Stomach (tissue), 19 donors: ENCODE results near the gene ILK. TPM values are rescaled to one million over a fixed set of nuclear protein-coding genes. Genes with fewer than 3 reads are reported as not detected.

Experiments used
- DNase-seq, 2 donors: peaks; one replicate each; pipeline versions ENCODE4 v3.0.0 to v3.0.0-alpha.2; 2013 to 2019
- H3K27ac ChIP-seq, 5 donors: fragments of 200-600 bp in 4 of 5; sonication (generic) in 4 of 5; one replicate each; pipeline ENCODE4 v1.5.1; 2013 to 2019; ENCODE audit warnings: mild to moderate bottlenecking in 1 of 5, moderate library complexity in 1 of 5
- H3K27me3 ChIP-seq, 3 donors: fragments of 200-600 bp; sonication (generic); one replicate each; pipeline ENCODE4 v1.5.1; 2017 to 2019; ENCODE audit warnings: mixed run types in 1 of 3
- H3K36me3 ChIP-seq, 4 donors: fragments of 200-600 bp; sonication (generic); 1 replicate in 3 of 4; 2 replicates in 1 of 4; pipeline ENCODE4 v1.5.1; 2016 to 2019
- H3K4me1 ChIP-seq, 4 donors: fragments of 200-600 bp; sonication (generic); one replicate each; pipeline ENCODE4 v1.5.1; 2016 to 2019
- H3K4me3 ChIP-seq, 4 donors: fragments of 200-600 bp; sonication (generic) in 3 of 4; one replicate each; pipeline ENCODE4 v1.5.1; 2016 to 2019; ENCODE audit warnings: mild to moderate bottlenecking in 1 of 4
- H3K9me3 ChIP-seq, 4 donors: fragments of 200-600 bp; sonication (generic); one replicate each; pipeline ENCODE4 v1.5.1; 2016 to 2019
- CTCF ChIP-seq, 7 experiments: fragments of 450-650 bp in 4 of 7; fragments of 200-600 bp in 3 of 7; sonication (generic) in 3 of 7; IDR thresholded peaks; one replicate each; pipeline ENCODE4 v1.5.1; 2016 to 2019; ENCODE audit warnings: antibody characterized with exemption in 7 of 7, control low read depth in 2 of 7, mild to moderate bottlenecking in 1 of 7
- EP300 ChIP-seq: sonication (generic); formaldehyde crosslinking; IDR thresholded peaks from one replicate; pipeline ENCODE4 v1.6.1; 2017; ENCODE audit warnings: antibody characterized with exemption
- POLR2A ChIP-seq, 4 donors: fragments of 450-650 bp; IDR thresholded peaks; one replicate each; pipeline ENCODE4 v1.6.1; 2016; ENCODE audit warnings: antibody characterized with exemption in 4 of 4, control low read depth in 2 of 4, mild to moderate bottlenecking in 1 of 4, moderate library complexity in 1 of 4
- POLR2AphosphoS5 ChIP-seq, 3 donors: sonication (generic); formaldehyde crosslinking; IDR thresholded peaks; one replicate each; pipeline ENCODE4 v1.6.1; 2016; ENCODE audit warnings: antibody characterized with exemption in 3 of 3
- WGBS, 5 donors: extraction: QIAGEN DNeasy Blood & Tissue Kit in 3 of 5; methylation state at CpG; one replicate each; pipeline versions ENCODE4 v1.1.5 to v1.1.7; 2013 to 2018; 5-methylcytosine and 5-hydroxymethylcytosine counted together
- intact Hi-C: fragments of 100-400 bp; cut with DNase I; formaldehyde crosslinking; loops from one replicate; pipeline ENCODE4 v1.15.1; 2023; ENCODE audit warnings: low total_unique reads
- long read RNA-seq, 10 donors: transcript quantifications; one replicate each; lab custom pipeline, GENCODE V29; 2026
- polyA plus RNA-seq, 3 donors: library from polyadenylated mRNA; stranded (reverse); fragments of 200-250 nt; gene quantifications; one replicate each; pipeline ENCODE4 v1.2.3, GENCODE V29; 2013
- total RNA-seq, 5 donors: library from RNA; depleted of rRNA; stranded (reverse); fragments of >200 nt; gene quantifications; one replicate each; pipeline versions ENCODE4 v1.1.0 to v1.2.3, GENCODE V29; 2014 to 2016
- donor health status: healthy with polysubstance abuse.
- donor health status: Bipolar disorder and iron deficiency.
- donor health status: healthy.

Gene ILK
- total RNA-seq (100 to 1,000 TPM in 4 of 5 donors, 10 to 100 TPM in 1; 60.0 to 308 (median 123) TPM), polyA plus RNA-seq (100 to 1,000 TPM; 123 to 138 (median 124) TPM)
- long read RNA-seq, donor 1, transcript ILK-201 (13 exons, 1,802 nt): minor isoform, 7 of 50 reads
- long read RNA-seq, donor 1, transcript ILK-202 (12 exons, 2,074 nt): minor isoform, 8 of 50 reads
- long read RNA-seq, donor 1, transcript ILK-203 (13 exons, 1,692 nt): major isoform, 14 of 50 reads
- long read RNA-seq, donor 1, partial matches to known transcripts: 21 of 50 reads
- long read RNA-seq, donor 1, other reads (novel, unspliced or antisense): 0 of 50 reads
- long read RNA-seq, donor 2, transcript ILK-203 (13 exons, 1,692 nt): major isoform, 39 of 189 reads
- long read RNA-seq, donor 2, transcript ILK-201 (13 exons, 1,802 nt): minor isoform, 6 of 189 reads
- long read RNA-seq, donor 2, transcript ILK-202 (12 exons, 2,074 nt): minor isoform, 11 of 189 reads
- long read RNA-seq, donor 2, partial matches to known transcripts: 25 of 189 reads
- long read RNA-seq, donor 2, other reads (novel, unspliced or antisense): 106 of 189 reads
- long read RNA-seq, donor 3, transcript ILK-203 (13 exons, 1,692 nt): major isoform, 15 of 74 reads
- long read RNA-seq, donor 3, transcript ILK-201 (13 exons, 1,802 nt): minor isoform, 9 of 74 reads
- long read RNA-seq, donor 3, partial matches to known transcripts: 22 of 74 reads
- long read RNA-seq, donor 3, other reads (novel, unspliced or antisense): 26 of 74 reads
- long read RNA-seq, donor 4, partial matches to known transcripts: 0 of 4 reads
- long read RNA-seq, donor 4, other reads (novel, unspliced or antisense): 0 of 4 reads
- long read RNA-seq, donor 5, transcript ILK-203 (13 exons, 1,692 nt): major isoform, 31 of 51 reads
- long read RNA-seq, donor 5, transcript ILK-201 (13 exons, 1,802 nt): minor isoform, 5 of 51 reads
- long read RNA-seq, donor 5, transcript ILK-202 (12 exons, 2,074 nt): minor isoform, 7 of 51 reads
- long read RNA-seq, donor 5, partial matches to known transcripts: 0 of 51 reads
- long read RNA-seq, donor 5, other reads (novel, unspliced or antisense): 5 of 51 reads
- long read RNA-seq, donor 6, transcript ILK-202 (12 exons, 2,074 nt): minor isoform, 11 of 410 reads
- long read RNA-seq, donor 6, transcript ILK-203 (13 exons, 1,692 nt): major isoform, 47 of 410 reads
- long read RNA-seq, donor 6, transcript ILK-201 (13 exons, 1,802 nt): minor isoform, 23 of 410 reads
- long read RNA-seq, donor 6, partial matches to known transcripts: 309 of 410 reads
- long read RNA-seq, donor 6, other reads (novel, unspliced or antisense): 19 of 410 reads
- long read RNA-seq, donor 7, transcript ILK-201 (13 exons, 1,802 nt): minor isoform, 17 of 76 reads
- long read RNA-seq, donor 7, transcript ILK-203 (13 exons, 1,692 nt): major isoform, 43 of 76 reads
- long read RNA-seq, donor 7, partial matches to known transcripts: 5 of 76 reads
- long read RNA-seq, donor 7, other reads (novel, unspliced or antisense): 6 of 76 reads
- long read RNA-seq, donor 8, transcript ILK-201 (13 exons, 1,802 nt): minor isoform, 10 of 40 reads
- long read RNA-seq, donor 8, transcript ILK-203 (13 exons, 1,692 nt): major isoform, 22 of 40 reads
- long read RNA-seq, donor 8, partial matches to known transcripts: 0 of 40 reads
- long read RNA-seq, donor 8, other reads (novel, unspliced or antisense): 0 of 40 reads
- long read RNA-seq, donor 9, transcript ILK-201 (13 exons, 1,802 nt): minor isoform, 10 of 162 reads
- long read RNA-seq, donor 9, transcript ILK-203 (13 exons, 1,692 nt): major isoform, 25 of 162 reads
- long read RNA-seq, donor 9, partial matches to known transcripts: 56 of 162 reads
- long read RNA-seq, donor 9, other reads (novel, unspliced or antisense): 65 of 162 reads
- long read RNA-seq, donor 10, transcript ILK-203 (13 exons, 1,692 nt): major isoform, 11 of 18 reads
- long read RNA-seq, donor 10, partial matches to known transcripts: 0 of 18 reads
- long read RNA-seq, donor 10, other reads (novel, unspliced or antisense): 0 of 18 reads

- intact Hi-C loops: loop anchor here (10.0 kb wide), 1 partner anchor 81 kb away; the partner anchor contains the start of gene MRPL17
- H3K27ac ChIP-seq: peak within 1 kb of the TSS; percentile 94 to 100 (median 99)
- H3K4me3 ChIP-seq: peak within 1 kb of the TSS; percentile 73 to 96 (median 92)
- peaks cover 53 to 86% (median 80%) of the 10 kb centered on the region in 4 donors for H3K4me1 ChIP-seq
- 0 to 1% (median 0%) methylated on average over 43 to 72 of the region's 72 CpGs for WGBS, 5 donors
- DNase-seq: peak; percentile 94 to 98
- no peaks in the 10 kb centered on the region for H3K27me3 ChIP-seq
- H3K36me3 ChIP-seq: peaks cover 31 to 45% (median 42%) of the 10 kb centered on the region in 4 donors
- TF ChIP-seq POLR2AphosphoS5 (IDR thresholded peaks at IDR 0.05): peak; percentile 67 to 90 (median 87)
- TF ChIP-seq POLR2A (IDR thresholded peaks at IDR 0.05): no peak
- peak in 3 of 7 experiments; percentile 11 to 39 (median 29) for TF ChIP-seq CTCF (IDR thresholded peaks at IDR 0.05)
- H3K9me3 ChIP-seq: no peaks in the 10 kb centered on the region
Measured at GRCh38 chr11:6603287-6604080, at the start of gene ILK, which contains the start of gene RRP8. ILK (plus strand) TSS chr11:6603774; CDS start chr11:6604272, 498 bp downstream. RRP8 (minus strand) TSS chr11:6603616; CDS start chr11:6603502, 114 bp downstream.

GRCh38 chr11:6554828-6555706, 48.5 kb upstream of the ILK start:
- peaks cover 0 to 23% (median 5%) of the 10 kb centered on the region in 4 donors for H3K36me3 ChIP-seq
- H3K4me1 ChIP-seq: no peaks in the 10 kb centered on the region
- no peak for TF ChIP-seq POLR2AphosphoS5 (IDR thresholded peaks at IDR 0.05)
- intact Hi-C loops: no loop called here
- WGBS, 5 donors: 80 to 86% (median 83%) methylated on average over 5 of the region's 5 CpGs
- H3K27ac ChIP-seq: no peak overlapping the region
- no peaks in the 10 kb centered on the region for H3K9me3 ChIP-seq
- no peak overlapping the region for H3K4me3 ChIP-seq
- no peak for DNase-seq
- no peaks in the 10 kb centered on the region for H3K27me3 ChIP-seq

- H3K36me3 ChIP-seq: peaks cover 0 to 23% (median 5%) of the 10 kb centered on the region in 4 donors
- 72 to 84% (median 78%) methylated on average over 10 to 11 of the region's 11 CpGs for WGBS, 5 donors
- no peak for DNase-seq
- H3K4me3 ChIP-seq: no peak overlapping the region
- H3K27ac ChIP-seq: no peak overlapping the region
- TF ChIP-seq EP300 (no peak), POLR2AphosphoS5 (IDR thresholded peaks at IDR 0.05) (no peak), CTCF (IDR thresholded peaks at IDR 0.05) (no peak), POLR2A (IDR thresholded peaks at IDR 0.05) (no peak)
- H3K9me3 ChIP-seq: no peaks in the 10 kb centered on the region
- no peaks in the 10 kb centered on the region for H3K4me1 ChIP-seq
- H3K27me3 ChIP-seq: no peaks in the 10 kb centered on the region
- intact Hi-C loops: no loop called here
Measured at GRCh38 chr11:6556139-6556949, 47.2 kb upstream of the ILK start.
